ENCODE measurements around the gene EYA2. TPM values are rescaled to one million over a fixed set of nuclear protein-coding genes. Genes with fewer than 3 reads are reported as not detected.

Gene EYA2
- total and polyA plus RNA-seq, 2 donors from 2014 or later = 2.6 to 7.9 TPM

GRCh38 chr20:46915575-46916257, 21.1 kb downstream of the EYA2 start:
- DNase-seq (no peak), FAIRE-seq (no peak)
- H3K27ac ChIP-seq (ENCODE audit: low read depth in 2 of 2, low read length in 2 of 2) = no peak overlapping the region
- no peaks in the 10 kb centered on the region for H3K36me3 ChIP-seq (ENCODE audit: control insufficient read depth in 2 of 3, insufficient read depth in 3 of 3, low read length in 3 of 3)
- H3K9me3 ChIP-seq (ENCODE audit: control insufficient read depth in 2 of 3, insufficient read depth in 1 of 3, low read length in 3 of 3) = peaks cover 0 to 2% (median 0%) of the 10 kb centered on the region in 3 donors
- TF ChIP-seq CTCF (IDR thresholded peaks at IDR 0.05; ENCODE audit: borderline replicate concordance, extremely low read depth, insufficient read depth) = no peak
- no peak overlapping the region for H3K9ac ChIP-seq (ENCODE audit: low read length in 3 of 3)
- H3K27me3 ChIP-seq (ENCODE audit: control insufficient read depth, insufficient read depth, low read length) = no peaks in the 10 kb centered on the region
- intact Hi-C loops (cut with DNase I) = no loop called here
- H3K4me1 ChIP-seq (ENCODE audit: control insufficient read depth in 2 of 3, insufficient read depth in 2 of 3, low read depth in 1 of 3, low read length in 3 of 3) = peaks cover 0 to 3% (median 0%) of the 10 kb centered on the region in 3 donors
- H3K4me3 ChIP-seq (ENCODE audit: low read length in 3 of 3) = no peak overlapping the region

- no peak overlapping the region for H3K9ac ChIP-seq (ENCODE audit: low read length in 3 of 3)
- H3K27ac ChIP-seq (ENCODE audit: low read depth in 2 of 2, low read length in 2 of 2) = no peak overlapping the region
- no peak for TF ChIP-seq CTCF (IDR thresholded peaks at IDR 0.05; ENCODE audit: borderline replicate concordance, extremely low read depth, insufficient read depth)
- intact Hi-C loops (cut with DNase I) = no loop called here
- peaks cover 0 to 3% (median 0%) of the 10 kb centered on the region in 3 donors for H3K4me1 ChIP-seq (ENCODE audit: control insufficient read depth in 2 of 3, insufficient read depth in 2 of 3, low read depth in 1 of 3, low read length in 3 of 3)
- FAIRE-seq (no peak), DNase-seq (no peak)
- H3K4me3 ChIP-seq (ENCODE audit: low read length in 3 of 3) = no peak overlapping the region
- H3K36me3 ChIP-seq (ENCODE audit: control insufficient read depth in 2 of 3, insufficient read depth in 3 of 3, low read length in 3 of 3) = no peaks in the 10 kb centered on the region
- H3K27me3 ChIP-seq (ENCODE audit: control insufficient read depth, insufficient read depth, low read length) = no peaks in the 10 kb centered on the region
- peaks cover 0 to 2% (median 0%) of the 10 kb centered on the region in 3 donors for H3K9me3 ChIP-seq (ENCODE audit: control insufficient read depth in 2 of 3, insufficient read depth in 1 of 3, low read length in 3 of 3)
Observed at GRCh38 chr20:46916258-46916603, 21.6 kb downstream of the EYA2 start.

- H3K27me3 ChIP-seq (ENCODE audit: control insufficient read depth, insufficient read depth, low read length) = no peaks in the 10 kb centered on the region
- peaks cover 0 to 2% (median 0%) of the 10 kb centered on the region in 3 donors for H3K9me3 ChIP-seq (ENCODE audit: control insufficient read depth in 2 of 3, insufficient read depth in 1 of 3, low read length in 3 of 3)
- FAIRE-seq (no peak), DNase-seq (no peak)
- no peaks in the 10 kb centered on the region for H3K36me3 ChIP-seq (ENCODE audit: control insufficient read depth in 2 of 3, insufficient read depth in 3 of 3, low read length in 3 of 3)
- peaks cover 0 to 3% (median 0%) of the 10 kb centered on the region in 3 donors for H3K4me1 ChIP-seq (ENCODE audit: control insufficient read depth in 2 of 3, insufficient read depth in 2 of 3, low read depth in 1 of 3, low read length in 3 of 3)
- no peak overlapping the region for H3K27ac ChIP-seq (ENCODE audit: low read depth in 2 of 2, low read length in 2 of 2)
- H3K4me3 ChIP-seq (ENCODE audit: low read length in 3 of 3) = no peak overlapping the region
- intact Hi-C loops (cut with DNase I) = no loop called here
- H3K9ac ChIP-seq (ENCODE audit: low read length in 3 of 3) = no peak overlapping the region
- no peak for TF ChIP-seq CTCF (IDR thresholded peaks at IDR 0.05; ENCODE audit: borderline replicate concordance, extremely low read depth, insufficient read depth)
Observed at GRCh38 chr20:46917155-46917554, 22.5 kb downstream of the EYA2 start.

Data from kidney (tissue), 14 donors.